H1 (cell line): ENCODE measurements around the gene CORIN. TPM values are rescaled to one million over a fixed set of nuclear protein-coding genes. Genes with fewer than 3 reads are reported as not detected.

ENCODE experiments used
- CTCF ChIA-PET: fragments of 300-600 bp; sonication (Branson Sonifier 250); formaldehyde crosslinking; loops from one replicate; lab custom pipeline; 2021; ENCODE audit not compliant: partially characterized antibody; lab: Charles Lee
- POLR2A ChIA-PET: fragments of 300-600 bp; sonication (Branson Sonifier 250); formaldehyde crosslinking; loops from one replicate; lab custom pipeline; 2021; ENCODE audit warnings: inconsistent platforms; ENCODE audit not compliant: partially characterized antibody; lab: Charles Lee
- DNase-seq, 2 experiments: peaks; one replicate each; pipeline versions ENCODE4 v3.0.0 to v3.0.0-alpha.2; 2010 to 2022; ENCODE audit warnings: low spot score in 2 of 2, low read depth in 1 of 2, mixed read lengths in 1 of 2
- FAIRE-seq: peaks from 2 replicates; lab custom pipeline; 2011; peaks lifted over from hg19 to GRCh38; lab: Jason Lieb, UNC
- H2AFZ ChIP-seq: 2 replicates; pipeline ENCODE4 v1.8.1; 2012; ENCODE audit warnings: low read length, inconsistent platforms
- H2AK5ac ChIP-seq: 2 replicates; pipeline ENCODE4 v1.6.1; 2013; ENCODE audit warnings: low read depth, low read length
- H2BK120ac ChIP-seq: replicated peaks from 2 replicates; pipeline ENCODE3; 2013; ENCODE audit warnings: low read depth, low read length, inconsistent platforms
- H2BK12ac ChIP-seq: 2 replicates; pipeline ENCODE4 v1.6.1; 2013; ENCODE audit warnings: low read depth, low read length
- H2BK15ac ChIP-seq: 2 replicates; pipeline ENCODE4 v1.6.1; 2013; ENCODE audit warnings: low read length
- H2BK20ac ChIP-seq: 2 replicates; pipeline ENCODE4 v1.6.1; 2013; ENCODE audit warnings: low read length
- H2BK5ac ChIP-seq: 2 replicates; pipeline ENCODE4 v1.6.1; 2013; ENCODE audit warnings: low read depth, low read length
- H3K14ac ChIP-seq: 2 replicates; pipeline ENCODE4 v1.6.1; 2013; ENCODE audit warnings: inconsistent platforms; ENCODE audit not compliant: insufficient read length
- H3K18ac ChIP-seq: 2 replicates; pipeline ENCODE4 v1.6.1; 2013; ENCODE audit warnings: low read length; ENCODE audit errors: extremely low read depth
- H3K23ac ChIP-seq: 2 replicates; pipeline ENCODE4 v1.6.1; 2013; ENCODE audit warnings: inconsistent platforms; ENCODE audit not compliant: insufficient read length
- H3K23me2 ChIP-seq: 2 replicates; pipeline ENCODE4 v1.6.1; 2013; ENCODE audit warnings: low read depth, low read length
- H3K27ac ChIP-seq: 2 replicates; pipeline ENCODE4 v1.6.1; 2011; ENCODE audit warnings: low read depth, low read length, inconsistent platforms
- H3K27me3 ChIP-seq, 4 experiments: replicated peaks in 1 of 4; 1 replicate in 1 of 4; 2 replicates in 3 of 4; pipeline versions ENCODE4 v1.6.1 to v1.8.1; 2011 to 2013; ENCODE audit warnings: low read length in 3 of 4, mild to moderate bottlenecking in 3 of 4, inconsistent platforms in 2 of 4, mixed read lengths in 2 of 4, moderate library complexity in 1 of 4; ENCODE audit not compliant: control insufficient read depth in 3 of 4, insufficient read depth in 3 of 4; ENCODE audit errors: extremely low read depth in 1 of 4
- H3K36me3 ChIP-seq, 4 experiments: 2 replicates each; pipeline versions ENCODE4 v1.6.1 to v1.8.1; 2011 to 2013; ENCODE audit warnings: mild to moderate bottlenecking in 4 of 4, low read length in 3 of 4, moderate library complexity in 2 of 4, control low read depth in 1 of 4, inconsistent platforms in 1 of 4; ENCODE audit not compliant: insufficient read depth in 4 of 4, control insufficient read depth in 2 of 4
- H3K4ac ChIP-seq: replicated peaks from 2 replicates; pipeline ENCODE3; 2013; ENCODE audit warnings: low read length, low read depth, mixed read lengths, inconsistent platforms; ENCODE audit not compliant: insufficient read length
- H3K4me1 ChIP-seq, 4 experiments: replicated peaks in 1 of 4; 1 replicate in 1 of 4; 2 replicates in 3 of 4; pipeline versions ENCODE4 v1.6.1 to v1.8.1; 2011 to 2013; ENCODE audit warnings: low read length in 3 of 4, inconsistent platforms in 2 of 4, mixed read lengths in 1 of 4; ENCODE audit not compliant: insufficient read depth in 4 of 4, control insufficient read depth in 3 of 4
- H3K4me2 ChIP-seq, 2 experiments: 2 replicates each; pipeline versions ENCODE4 v1.6.1 to v1.8.1; 2011 to 2013; ENCODE audit warnings: low read depth in 2 of 2, low read length in 2 of 2, control low read depth in 1 of 2, inconsistent platforms in 1 of 2, mild to moderate bottlenecking in 1 of 2; ENCODE audit not compliant: insufficient read depth in 1 of 2
- H3K4me3 ChIP-seq, 4 experiments: fragments of 200-600, 300-600 bp in 1 of 4; sonication (generic), shearing (Covaris generic), sonication (Bioruptor Twin) in 1 of 4; 2 replicates each; pipeline versions ENCODE4 v1.5.1 to v1.8.1; 2011 to 2016; ENCODE audit warnings: low read length in 4 of 4, low read depth in 3 of 4, control low read depth in 2 of 4, inconsistent platforms in 2 of 4, mild to moderate bottlenecking in 2 of 4, mixed read lengths in 1 of 4, moderate library complexity in 1 of 4; ENCODE audit not compliant: insufficient read depth in 2 of 4; ENCODE audit errors: extremely low read depth in 1 of 4
- H3K56ac ChIP-seq: replicated peaks from 2 replicates; pipeline ENCODE3; 2013; ENCODE audit warnings: low read depth, mild to moderate bottlenecking, mixed read lengths, low read length, inconsistent platforms; ENCODE audit not compliant: insufficient read length
- H3K79me1 ChIP-seq: 2 replicates; pipeline ENCODE4 v1.6.1; 2013; ENCODE audit warnings: low read depth, low read length, control low read depth
- H3K79me2 ChIP-seq, 2 experiments: 2 replicates each; pipeline versions ENCODE4 v1.6.1 to v1.8.1; 2012 to 2013; ENCODE audit warnings: low read length in 2 of 2, mild to moderate bottlenecking in 2 of 2, inconsistent platforms in 1 of 2; ENCODE audit not compliant: insufficient read depth in 2 of 2, control insufficient read depth in 1 of 2
- H3K9ac ChIP-seq, 4 experiments: replicated peaks in 1 of 4; 1 replicate in 1 of 4; 2 replicates in 3 of 4; pipeline versions ENCODE4 v1.6.1 to v1.8.1; 2011 to 2013; ENCODE audit warnings: low read depth in 3 of 4, low read length in 3 of 4, control low read depth in 2 of 4, mild to moderate bottlenecking in 2 of 4, moderate library complexity in 2 of 4, inconsistent platforms in 1 of 4; ENCODE audit errors: extremely low read depth in 1 of 4
- H3K9me3 ChIP-seq, 2 experiments: 2 replicates each; pipeline versions ENCODE4 v1.6.1 to v1.8.1; 2012 to 2013; ENCODE audit warnings: mild to moderate bottlenecking in 2 of 2, moderate library complexity in 2 of 2, control low read depth in 1 of 2, inconsistent platforms in 1 of 2, low read depth in 1 of 2, low read length in 1 of 2, mixed read lengths in 1 of 2; ENCODE audit not compliant: insufficient read depth in 2 of 2
- H4K20me1 ChIP-seq, 2 experiments: replicated peaks in 1 of 2; 2 replicates each; pipeline versions ENCODE3 to v1.8.1; 2011 to 2013; ENCODE audit warnings: inconsistent platforms in 2 of 2, low read length in 2 of 2, mild to moderate bottlenecking in 1 of 2; ENCODE audit not compliant: insufficient read depth in 2 of 2, control insufficient read depth in 1 of 2
- H4K5ac ChIP-seq: 2 replicates; pipeline ENCODE4 v1.6.1; 2013; ENCODE audit warnings: low read length, low read depth, mixed read lengths, inconsistent platforms; ENCODE audit not compliant: insufficient read length
- H4K8ac ChIP-seq: 2 replicates; pipeline ENCODE4 v1.8.0; 2013; ENCODE audit warnings: mild to moderate bottlenecking, moderate library complexity, low read length, inconsistent platforms; ENCODE audit not compliant: insufficient read depth; ENCODE audit errors: extremely low read depth
- H4K91ac ChIP-seq: replicated peaks from 2 replicates; pipeline ENCODE3; 2013; ENCODE audit warnings: low read length, mixed read lengths, inconsistent platforms; ENCODE audit not compliant: insufficient read length
- KDM4A ChIP-seq: IDR thresholded peaks from one replicate; pipeline ENCODE4 v1.7.1; 2012; ENCODE audit warnings: low read depth, mild to moderate bottlenecking, moderate library complexity, low read length, inconsistent platforms; ENCODE audit not compliant: severe bottlenecking
- SIX5 ChIP-seq: IDR thresholded peaks from 2 replicates; pipeline ENCODE4 v1.6.1; 2011; ENCODE audit warnings: mild to moderate bottlenecking, low read depth, low read length
- SP2 ChIP-seq: IDR thresholded peaks from 2 replicates; pipeline ENCODE4 v1.6.1; 2012; ENCODE audit warnings: mild to moderate bottlenecking, low read length, inconsistent platforms
- WGBS, 2 experiments: shearing (Covaris generic) in 1 of 2; methylation state at CpG; one replicate each; pipeline versions ENCODE4 v1.1.6 to v1.1.7; 2013 to 2015; ENCODE audit warnings: low lambda C conversion rate in 2 of 2, mixed read lengths in 2 of 2, inconsistent platforms in 1 of 2, low coverage in 1 of 2, missing lambda C conversion rate in 1 of 2; ENCODE audit not compliant: insufficient replicate concordance in 2 of 2, insufficient coverage in 1 of 2, insufficient read length in 1 of 2; ENCODE audit errors: extremely low coverage in 1 of 2, missing lambda C conversion rate in 1 of 2; 5-methylcytosine and 5-hydroxymethylcytosine counted together
- polyA plus RNA-seq, 7 experiments: library from polyadenylated mRNA; depleted of rRNA in 3 of 7; stranded (reverse) in 5 of 7; unstranded in 2 of 7; fragments of >200 nt in 5 of 7; fragments of 200-250 nt in 2 of 7; gene quantifications; 1 replicate in 5 of 7; 2 replicates in 1 of 7; 4 replicates in 1 of 7; pipeline versions ENCODE4 v1.2.1 to v1.2.3, GENCODE V29; 2011 to 2013; ENCODE audit warnings: missing spikeins in 2 of 7, mixed read lengths in 2 of 7
- total RNA-seq: library from RNA; stranded (reverse); fragmentation: NEBNext Ultra II Directional; extraction: Animal tissue kit (Norgen Biotek cat#: 25700); gene quantifications from 2 replicates; pipeline ENCODE4 v1.2.1, GENCODE V29; 2021

CORIN gene
- total and polyA plus RNA-seq, 2 of the 8 experiments (the other 6 are each of a cell fraction or from before 2014, with no cell fraction given) = 0.09 to 0.32 TPM

DNA sequence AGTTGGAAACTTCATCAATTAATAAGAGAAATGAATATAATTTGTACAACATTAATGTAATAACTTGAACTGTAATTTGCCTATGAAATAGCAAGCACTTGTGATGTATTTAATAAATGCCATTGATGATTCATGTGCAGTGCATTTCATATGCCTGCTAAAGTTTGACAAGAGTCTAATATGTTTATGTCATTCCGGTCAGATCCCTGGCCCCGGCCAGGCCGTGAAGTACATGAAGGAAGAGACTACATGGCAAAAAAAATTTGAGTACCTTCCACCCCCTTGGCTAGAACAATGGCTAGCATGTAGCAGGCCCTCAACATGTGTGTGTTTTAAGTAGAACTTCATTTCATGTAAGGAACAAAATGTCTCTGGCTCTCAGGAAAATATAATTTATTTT lies 191.5 kb downstream of the CORIN start:
- H2AFZ ChIP-seq = no peak overlapping the region
- H3K4me3 ChIP-seq = no peak overlapping the region
- H3K23me2 ChIP-seq = no peaks in the 10 kb centered on the region
- H3K4ac ChIP-seq = no peak overlapping the region
- no peaks in the 10 kb centered on the region for H3K27me3 ChIP-seq
- H3K9me3 ChIP-seq = no peaks in the 10 kb centered on the region
- no peaks in the 10 kb centered on the region for H3K79me2 ChIP-seq
- no peak overlapping the region for H3K18ac ChIP-seq
- H2BK12ac ChIP-seq = no peak overlapping the region
- 98% methylated on average over 3 of the region's 3 CpGs; no CpG with 5 or more reads in 1 of the 2 experiments for WGBS, 2 experiments
- H4K5ac ChIP-seq = no peak overlapping the region
- no peak overlapping the region for H3K56ac ChIP-seq
- DNase-seq = no peak
- no peak overlapping the region for H2AK5ac ChIP-seq
- peaks cover 0 to 2% (median 0%) of the 10 kb centered on the region in 4 experiments; a peak in 1 of 7 replicates for H3K4me1 ChIP-seq
- H2BK20ac ChIP-seq = no peak overlapping the region
- H2BK15ac ChIP-seq = no peak overlapping the region
- H4K8ac ChIP-seq = no peak overlapping the region
- TF ChIP-seq SIX5 (no peak), KDM4A (no peak), SP2 (no peak)
- H4K91ac ChIP-seq = no peak overlapping the region
- H4K20me1 ChIP-seq = no peaks in the 10 kb centered on the region
- H3K27ac ChIP-seq = no peak overlapping the region
- no peaks in the 10 kb centered on the region for H3K36me3 ChIP-seq
- FAIRE-seq = no peak
- H3K4me2 ChIP-seq = no peak overlapping the region
- ChIA-PET CTCF (no interaction called here), POLR2A (no interaction called here)
- no peak overlapping the region for H3K9ac ChIP-seq
- H2BK5ac ChIP-seq = no peak overlapping the region
- H3K14ac ChIP-seq = no peak overlapping the region
- no peak overlapping the region for H3K23ac ChIP-seq
- no peaks in the 10 kb centered on the region for H3K79me1 ChIP-seq
- no peak overlapping the region for H2BK120ac ChIP-seq
